Activated CD8-positive, alpha-beta T cell treated with anti-CD3 and anti-CD28 coated beads for 36 hours (primary cell): ENCODE results near the gene EMC8. TPM values are rescaled to one million over a fixed set of nuclear protein-coding genes. Genes with fewer than 3 reads are reported as not detected.

Source experiments
- ATAC-seq: fragments of 200-7000 bp; cut with Tn5 transposase; one replicate; pipeline ENCODE4 v1.10.0; 2021; ENCODE audit warnings: mild to moderate bottlenecking, moderate library complexity
- CTCF ChIA-PET: fragments of 350-600 bp; sonication (Branson Sonifier 250); formaldehyde crosslinking; loops from one replicate; lab custom pipeline; 2021; ENCODE audit warnings: antibody characterized with exemption; lab: Charles Lee
- POLR2A ChIA-PET: fragments of 350-600 bp; sonication (Branson Sonifier 250); formaldehyde crosslinking; loops from one replicate; lab custom pipeline; 2021; ENCODE audit warnings: antibody characterized with exemption; lab: Charles Lee
- DNase-seq: peaks from one replicate; pipeline ENCODE4 v3.0.0-alpha.2; 2020
- H3K27ac Mint-ChIP-seq: one replicate; pipeline ENCODE4 v1.8.0; 2021; ENCODE audit warnings: mild to moderate bottlenecking, mixed read lengths
- H3K27me3 Mint-ChIP-seq: one replicate; pipeline ENCODE4 v1.8.0; 2021; ENCODE audit warnings: mixed read lengths
- H3K36me3 Mint-ChIP-seq: one replicate; pipeline ENCODE4 v1.8.0; 2021; ENCODE audit warnings: low read depth, mixed read lengths
- H3K4me1 Mint-ChIP-seq: one replicate; pipeline ENCODE4 v1.8.0; 2021; ENCODE audit warnings: low read depth, mixed read lengths
- H3K4me3 Mint-ChIP-seq: one replicate; pipeline ENCODE4 v1.8.0; 2021; ENCODE audit warnings: mild to moderate bottlenecking, moderate library complexity, mixed read lengths
- H3K9me3 Mint-ChIP-seq: one replicate; pipeline ENCODE4 v1.8.0; 2021; ENCODE audit warnings: mixed read lengths
- intact Hi-C: fragments of 100-400 bp; cut with micrococcal nuclease; formaldehyde crosslinking; loops from one replicate; pipeline ENCODE4 v1.10.0; 2022
- total RNA-seq, 2 experiments: library from RNA; stranded (reverse); gene quantifications; one replicate each; pipeline ENCODE4 v1.2.3, GENCODE V29; 2021
- TF ChIP-seq, protein P1 (sequence below): fragments of 200-600 bp; IDR thresholded peaks from one replicate; pipeline ENCODE4 v1.8.0; 2022; ENCODE audit warnings: antibody characterized with exemption, mild to moderate bottlenecking

The EMC8 gene
- total RNA-seq, 2 experiments from 2014 or later, result 32.4 to 38.6 TPM

DNA sequence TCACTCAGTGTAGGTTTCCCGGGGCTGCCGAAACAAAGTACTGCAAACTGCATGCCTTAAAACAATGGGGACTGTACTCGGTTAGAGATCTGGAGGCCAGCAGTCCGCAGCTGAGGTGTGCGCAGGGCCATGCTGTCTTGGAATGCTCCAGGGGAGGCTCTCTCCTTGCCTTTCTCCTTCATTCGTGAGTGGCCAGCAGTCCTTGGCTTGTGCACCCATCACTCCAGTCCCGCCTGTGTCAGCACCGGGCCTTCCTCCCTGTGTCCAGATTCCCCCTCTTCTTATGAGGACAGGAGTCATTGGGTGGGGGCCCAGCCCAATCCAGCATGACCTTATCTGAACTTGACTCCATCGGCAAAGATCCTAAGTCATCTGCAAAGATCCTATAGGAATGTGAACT, 43.5 kb upstream of the EMC8 start:
- ChIA-PET CTCF (no interaction called here), POLR2A (no interaction called here)
- TF ChIP-seq, protein P1, sequence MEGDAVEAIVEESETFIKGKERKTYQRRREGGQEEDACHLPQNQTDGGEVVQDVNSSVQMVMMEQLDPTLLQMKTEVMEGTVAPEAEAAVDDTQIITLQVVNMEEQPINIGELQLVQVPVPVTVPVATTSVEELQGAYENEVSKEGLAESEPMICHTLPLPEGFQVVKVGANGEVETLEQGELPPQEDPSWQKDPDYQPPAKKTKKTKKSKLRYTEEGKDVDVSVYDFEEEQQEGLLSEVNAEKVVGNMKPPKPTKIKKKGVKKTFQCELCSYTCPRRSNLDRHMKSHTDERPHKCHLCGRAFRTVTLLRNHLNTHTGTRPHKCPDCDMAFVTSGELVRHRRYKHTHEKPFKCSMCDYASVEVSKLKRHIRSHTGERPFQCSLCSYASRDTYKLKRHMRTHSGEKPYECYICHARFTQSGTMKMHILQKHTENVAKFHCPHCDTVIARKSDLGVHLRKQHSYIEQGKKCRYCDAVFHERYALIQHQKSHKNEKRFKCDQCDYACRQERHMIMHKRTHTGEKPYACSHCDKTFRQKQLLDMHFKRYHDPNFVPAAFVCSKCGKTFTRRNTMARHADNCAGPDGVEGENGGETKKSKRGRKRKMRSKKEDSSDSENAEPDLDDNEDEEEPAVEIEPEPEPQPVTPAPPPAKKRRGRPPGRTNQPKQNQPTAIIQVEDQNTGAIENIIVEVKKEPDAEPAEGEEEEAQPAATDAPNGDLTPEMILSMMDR, result no peak
- intact Hi-C loops, result no loop called here
- no peaks in the 10 kb centered on the region for H3K36me3 Mint-ChIP-seq
- H3K27me3 Mint-ChIP-seq, result peaks cover 13% of the 10 kb centered on the region
- peaks cover 6% of the 10 kb centered on the region for H3K4me1 Mint-ChIP-seq
- no peaks in the 10 kb centered on the region for H3K9me3 Mint-ChIP-seq
- no peak for DNase-seq
- no peak overlapping the region for H3K4me3 Mint-ChIP-seq
- ATAC-seq, result no peak
- no peak overlapping the region for H3K27ac Mint-ChIP-seq

DNA sequence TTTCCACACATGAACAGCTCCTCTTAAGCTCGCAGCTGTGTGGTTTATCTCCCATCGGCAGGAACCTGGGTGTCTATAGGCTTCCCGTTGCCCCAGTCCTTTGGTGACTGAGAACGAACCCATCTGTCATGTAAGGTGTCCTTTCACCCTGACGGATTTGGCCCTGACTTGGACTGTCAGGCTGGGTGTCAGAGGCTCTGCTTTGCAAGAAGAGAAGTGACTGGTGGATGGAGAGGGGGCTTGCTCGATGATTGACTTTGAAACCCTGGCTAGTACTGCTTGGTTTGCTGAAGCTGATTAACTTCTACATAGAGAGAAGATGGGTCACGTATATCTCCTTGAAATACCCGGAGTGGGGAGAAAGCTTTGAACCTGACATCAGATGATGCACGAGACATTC, 43.1 kb upstream of the EMC8 start:
- TF ChIP-seq, protein P1, result no peak
- intact Hi-C loops, result no loop called here
- no peak overlapping the region for H3K27ac Mint-ChIP-seq
- H3K27me3 Mint-ChIP-seq, result peaks cover 17% of the 10 kb centered on the region
- H3K4me3 Mint-ChIP-seq, result no peak overlapping the region
- DNase-seq (no peak), ATAC-seq (no peak)
- no peaks in the 10 kb centered on the region for H3K9me3 Mint-ChIP-seq
- CTCF ChIA-PET, result no interaction called here
- H3K4me1 Mint-ChIP-seq, result peaks cover 6% of the 10 kb centered on the region
- H3K36me3 Mint-ChIP-seq, result no peaks in the 10 kb centered on the region
- POLR2A ChIA-PET, result no interaction called here

DNA sequence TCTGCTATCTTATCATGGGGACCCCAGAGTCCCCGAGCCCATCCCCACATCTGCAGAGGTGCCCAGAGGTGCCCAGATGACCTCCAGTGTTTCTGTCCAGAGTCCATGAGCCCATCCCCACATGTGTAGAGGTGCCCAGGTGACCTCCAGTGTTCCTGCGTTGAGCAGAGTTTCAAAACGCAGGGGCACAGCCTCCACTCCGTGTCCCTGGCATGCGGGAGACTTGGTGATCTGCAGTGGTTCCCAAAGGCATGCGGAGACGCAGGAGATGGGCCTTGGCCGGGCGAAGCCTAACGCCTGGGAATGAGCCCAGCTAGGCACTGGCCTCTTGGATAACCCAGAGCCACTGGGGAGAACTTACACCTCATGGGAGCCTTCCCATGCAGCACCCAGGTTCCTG, 41.5 kb upstream of the EMC8 start:
- ChIA-PET CTCF (interaction anchor here (0.6 to 0.8 kb wide), 2 partner anchors 19 to 22 kb away, joined by 3 read pairs; no protein-coding TSS in a partner anchor), POLR2A (no interaction called here)
- Mint-ChIP-seq H3K4me3 (no peak overlapping the region), H3K27me3 (peaks cover 13% of the 10 kb centered on the region), H3K4me1 (peaks cover 6% of the 10 kb centered on the region), H3K27ac (no peak overlapping the region), H3K9me3 (no peaks in the 10 kb centered on the region), H3K36me3 (no peaks in the 10 kb centered on the region)
- TF ChIP-seq, protein P1, result no peak
- DNase-seq, result no peak
- ATAC-seq, result no peak
- intact Hi-C loops, result no loop called here

DNA sequence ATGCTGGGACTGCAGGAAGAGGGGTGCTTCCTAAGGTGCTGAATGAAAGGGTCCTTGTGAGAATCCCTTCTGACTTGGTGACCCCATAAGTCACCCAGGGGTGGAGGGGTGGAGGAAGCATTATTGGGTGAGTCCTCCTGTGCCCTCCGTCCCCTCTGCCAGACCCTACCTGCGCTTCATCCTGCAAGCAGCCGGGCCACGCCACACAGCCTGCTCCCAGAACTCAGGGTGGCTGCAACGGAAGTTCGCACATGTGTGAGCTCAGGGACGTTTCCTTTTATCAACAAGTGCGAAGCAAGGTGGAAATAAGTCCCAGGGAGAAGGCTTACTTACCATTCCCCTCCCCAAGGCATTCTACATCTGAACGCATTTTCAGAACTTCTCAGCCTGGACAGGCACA, 41.1 kb upstream of the EMC8 start:
- H3K27me3 Mint-ChIP-seq, result peaks cover 13% of the 10 kb centered on the region
- H3K36me3 Mint-ChIP-seq, result no peaks in the 10 kb centered on the region
- TF ChIP-seq, protein P1, result no peak
- peaks cover 6% of the 10 kb centered on the region for H3K4me1 Mint-ChIP-seq
- CTCF ChIA-PET, result interaction anchor here (0.8 kb wide), 1 partner anchor 21 kb away, joined by 3 read pairs; no protein-coding TSS in a partner anchor
- POLR2A ChIA-PET, result no interaction called here
- ATAC-seq (no peak), DNase-seq (no peak)
- no peak overlapping the region for H3K27ac Mint-ChIP-seq
- no peaks in the 10 kb centered on the region for H3K9me3 Mint-ChIP-seq
- H3K4me3 Mint-ChIP-seq, result no peak overlapping the region
- intact Hi-C loops, result no loop called here

DNA sequence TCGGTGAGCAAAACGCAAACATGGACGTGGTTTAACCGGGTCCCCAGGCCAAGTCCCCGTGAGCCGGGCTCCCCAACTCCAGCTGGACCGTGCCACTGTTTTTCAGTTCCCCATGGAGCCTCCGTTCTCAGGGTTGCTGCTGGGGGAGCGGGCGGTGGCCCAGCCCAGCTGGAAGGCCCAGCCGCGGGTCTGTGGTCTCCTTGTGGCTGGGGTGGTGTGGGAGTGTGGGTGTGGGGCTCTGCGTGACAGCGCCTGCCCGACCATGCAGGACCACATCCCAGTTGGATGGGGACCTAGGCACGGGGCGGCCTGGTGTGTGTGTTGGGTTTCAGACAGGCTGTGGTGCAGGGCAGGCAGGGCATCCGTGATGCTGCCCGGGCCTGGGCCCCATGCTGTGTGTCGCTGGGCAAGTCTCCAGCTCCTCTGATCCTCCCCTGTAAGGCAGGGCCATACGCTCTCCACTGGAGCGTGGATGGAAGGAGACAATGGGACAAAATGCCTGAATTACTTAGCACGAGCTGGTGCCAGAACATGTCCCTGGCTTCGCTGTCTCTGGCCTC, 40.4 kb upstream of the EMC8 start:
- intact Hi-C loops, result no loop called here
- no peak overlapping the region for H3K4me3 Mint-ChIP-seq
- POLR2A ChIA-PET, result no interaction called here
- H3K9me3 Mint-ChIP-seq, result no peaks in the 10 kb centered on the region
- CTCF ChIA-PET, result no interaction called here
- no peaks in the 10 kb centered on the region for H3K36me3 Mint-ChIP-seq
- H3K27me3 Mint-ChIP-seq, result peaks cover 13% of the 10 kb centered on the region
- DNase-seq (no peak), ATAC-seq (no peak)
- no peak overlapping the region for H3K27ac Mint-ChIP-seq
- peaks cover 2% of the 10 kb centered on the region for H3K4me1 Mint-ChIP-seq
- TF ChIP-seq, protein P1, result no peak
